ENCODE measurements around the gene INTS6.
A peak's percentile ranks its signal among the peaks of the same experiment; 100 is the strongest.

INTS6 gene

DNA sequence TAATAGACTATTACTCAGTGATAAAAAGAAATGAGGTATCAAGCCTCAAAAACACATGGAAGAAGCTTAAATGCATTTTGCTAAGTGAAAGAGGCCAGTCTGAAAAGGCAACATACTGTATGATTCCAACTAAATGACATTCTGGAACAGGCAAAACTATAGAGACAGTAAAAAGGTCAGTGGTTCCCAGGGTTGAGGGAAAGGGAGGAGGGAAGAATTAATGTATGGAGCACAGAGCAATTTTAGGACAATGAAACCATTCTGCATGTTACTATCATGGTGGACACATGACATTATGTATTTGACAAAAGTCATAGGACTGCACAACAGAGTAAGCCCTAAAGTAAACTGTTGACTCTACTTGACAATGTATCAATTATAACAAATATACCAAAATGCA, 119.0 kb downstream of the INTS6 start:
- TF ChIP-seq, protein P1, sequence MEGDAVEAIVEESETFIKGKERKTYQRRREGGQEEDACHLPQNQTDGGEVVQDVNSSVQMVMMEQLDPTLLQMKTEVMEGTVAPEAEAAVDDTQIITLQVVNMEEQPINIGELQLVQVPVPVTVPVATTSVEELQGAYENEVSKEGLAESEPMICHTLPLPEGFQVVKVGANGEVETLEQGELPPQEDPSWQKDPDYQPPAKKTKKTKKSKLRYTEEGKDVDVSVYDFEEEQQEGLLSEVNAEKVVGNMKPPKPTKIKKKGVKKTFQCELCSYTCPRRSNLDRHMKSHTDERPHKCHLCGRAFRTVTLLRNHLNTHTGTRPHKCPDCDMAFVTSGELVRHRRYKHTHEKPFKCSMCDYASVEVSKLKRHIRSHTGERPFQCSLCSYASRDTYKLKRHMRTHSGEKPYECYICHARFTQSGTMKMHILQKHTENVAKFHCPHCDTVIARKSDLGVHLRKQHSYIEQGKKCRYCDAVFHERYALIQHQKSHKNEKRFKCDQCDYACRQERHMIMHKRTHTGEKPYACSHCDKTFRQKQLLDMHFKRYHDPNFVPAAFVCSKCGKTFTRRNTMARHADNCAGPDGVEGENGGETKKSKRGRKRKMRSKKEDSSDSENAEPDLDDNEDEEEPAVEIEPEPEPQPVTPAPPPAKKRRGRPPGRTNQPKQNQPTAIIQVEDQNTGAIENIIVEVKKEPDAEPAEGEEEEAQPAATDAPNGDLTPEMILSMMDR (IDR thresholded peaks at IDR 0.05; ENCODE audit: extremely low read depth, missing control alignments), result no peak
- no peak for DNase-seq (ENCODE audit: low spot score)

DNA sequence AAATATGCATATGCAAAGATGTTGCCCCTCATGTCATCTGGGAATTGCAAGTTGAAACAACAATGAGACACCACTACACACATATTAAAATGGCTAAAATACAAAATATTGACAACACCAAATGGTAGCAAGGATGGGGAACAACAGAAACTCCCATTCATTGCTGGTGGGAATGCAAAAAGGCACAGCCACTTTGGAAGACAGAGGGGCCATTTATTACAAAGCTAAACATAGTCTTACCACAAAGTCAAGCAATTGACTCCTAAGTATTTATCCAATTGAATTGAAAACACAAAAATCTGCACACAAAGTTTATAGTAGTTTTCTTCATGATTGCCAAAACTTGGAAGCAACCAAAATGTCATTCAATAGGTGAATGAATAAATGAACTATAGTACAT, 119.4 kb downstream of the INTS6 start:
- DNase-seq (ENCODE audit: low spot score), result no peak
- TF ChIP-seq, protein P1 (IDR thresholded peaks at IDR 0.05; ENCODE audit: extremely low read depth, missing control alignments), result no peak

DNA sequence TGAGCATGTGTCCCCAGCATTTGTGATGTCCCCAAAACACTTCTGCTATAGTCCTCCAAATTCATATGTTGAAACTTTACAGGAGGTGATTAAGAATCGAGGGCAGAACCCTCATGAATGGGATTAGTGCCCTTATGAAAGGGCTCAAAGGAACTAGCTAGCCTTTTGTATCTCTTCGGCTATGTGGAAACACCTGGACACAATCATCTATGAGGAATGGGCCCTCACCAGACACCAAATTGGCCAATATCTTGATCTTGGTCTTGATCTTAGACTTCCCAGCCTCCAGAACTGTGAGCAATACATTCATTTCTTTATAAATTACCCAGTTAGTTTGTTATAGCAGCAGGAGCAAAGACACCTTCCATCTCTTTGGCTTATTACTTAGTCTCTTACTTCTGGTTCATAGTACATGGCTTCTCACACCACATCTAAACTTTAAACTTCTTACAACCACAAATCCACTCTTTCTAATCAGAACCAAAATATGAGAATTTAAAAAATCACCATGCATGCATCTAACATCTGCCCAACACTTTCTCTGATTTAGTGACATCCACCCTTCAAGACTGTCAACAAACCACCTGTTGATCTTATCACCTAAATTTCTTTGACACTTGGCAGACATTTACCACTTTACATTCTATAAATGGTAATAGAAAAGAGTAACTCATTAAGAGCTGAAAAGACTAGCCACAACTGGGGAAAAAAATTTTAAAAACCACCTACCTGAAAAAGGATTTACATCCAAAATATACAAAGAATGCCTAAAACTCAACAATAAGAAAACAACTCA, 120.1 kb downstream of the INTS6 start:
- TF ChIP-seq, protein P1 (IDR thresholded peaks at IDR 0.05; ENCODE audit: extremely low read depth, missing control alignments), result no peak
- no peak for DNase-seq (ENCODE audit: low spot score)

DNA sequence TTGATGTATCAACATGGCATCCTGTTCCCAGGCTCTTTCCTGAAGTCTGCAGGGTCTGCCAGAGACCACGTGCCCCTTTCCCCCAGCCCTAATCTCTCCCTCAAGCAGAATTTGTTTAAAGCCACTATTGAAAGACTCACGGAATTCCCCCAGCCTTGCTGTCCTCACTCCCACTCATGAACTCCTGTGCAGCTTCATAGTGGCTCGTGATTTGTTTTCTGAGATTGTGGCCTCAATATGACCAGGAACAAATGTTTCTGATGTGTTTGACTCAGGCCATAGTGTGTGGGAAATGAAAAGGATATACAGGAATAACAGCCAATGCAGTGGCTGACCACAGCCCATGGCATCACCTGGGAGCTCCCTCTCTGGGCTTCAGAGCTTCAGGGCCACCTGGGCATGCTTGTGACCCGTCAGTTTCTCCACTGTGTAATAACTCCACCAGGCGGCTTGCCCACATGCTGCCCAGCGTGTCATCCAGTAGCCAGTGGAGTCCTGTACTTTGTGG, 121.4 kb downstream of the INTS6 start:
- peak; percentile 50 for DNase-seq (ENCODE audit: low spot score)
- TF ChIP-seq, protein P1 (IDR thresholded peaks at IDR 0.05; ENCODE audit: extremely low read depth, missing control alignments), result no peak

DNA sequence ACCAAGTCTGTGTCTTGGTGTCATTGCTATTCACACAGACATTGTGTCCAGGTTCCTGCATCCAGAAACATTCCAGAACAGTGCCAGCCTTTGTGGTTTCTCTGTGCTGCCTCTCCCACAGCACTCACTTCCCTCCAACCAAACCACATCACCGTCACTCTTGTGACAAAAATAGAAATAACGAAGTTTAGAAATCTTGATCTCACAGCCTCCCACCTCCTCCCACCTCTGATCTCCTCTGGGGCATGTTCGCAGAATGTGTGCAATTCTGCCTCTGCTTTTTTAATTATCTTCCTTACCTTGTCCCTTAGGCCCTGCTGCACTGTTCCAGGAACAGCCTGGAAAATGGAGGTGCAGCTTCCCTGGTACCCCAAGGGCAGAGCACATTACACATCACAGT, 122.0 kb downstream of the INTS6 start:
- TF ChIP-seq, protein P1 (IDR thresholded peaks at IDR 0.05; ENCODE audit: extremely low read depth, missing control alignments), result no peak
- DNase-seq (ENCODE audit: low spot score), result peak; percentile 40

DNA sequence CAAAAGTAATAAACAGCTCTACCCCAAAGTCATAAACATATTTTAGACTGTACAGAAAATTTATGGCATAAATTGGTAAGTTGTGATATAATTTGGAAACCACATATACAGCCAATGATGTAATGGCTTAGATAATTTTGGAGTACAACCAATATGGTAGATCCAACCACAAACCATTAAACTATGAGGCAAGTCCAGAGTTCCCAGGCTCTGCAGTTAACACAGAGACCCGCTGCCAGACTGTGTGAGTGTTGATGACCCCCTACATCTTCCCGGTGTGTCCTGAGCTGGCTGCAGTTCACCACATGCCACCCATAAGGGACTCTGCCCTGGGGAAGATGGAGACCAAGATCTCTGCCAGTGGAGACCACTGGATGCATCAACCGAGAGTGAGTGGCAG, 123.2 kb downstream of the INTS6 start:
- DNase-seq (ENCODE audit: low spot score), result no peak

DNA sequence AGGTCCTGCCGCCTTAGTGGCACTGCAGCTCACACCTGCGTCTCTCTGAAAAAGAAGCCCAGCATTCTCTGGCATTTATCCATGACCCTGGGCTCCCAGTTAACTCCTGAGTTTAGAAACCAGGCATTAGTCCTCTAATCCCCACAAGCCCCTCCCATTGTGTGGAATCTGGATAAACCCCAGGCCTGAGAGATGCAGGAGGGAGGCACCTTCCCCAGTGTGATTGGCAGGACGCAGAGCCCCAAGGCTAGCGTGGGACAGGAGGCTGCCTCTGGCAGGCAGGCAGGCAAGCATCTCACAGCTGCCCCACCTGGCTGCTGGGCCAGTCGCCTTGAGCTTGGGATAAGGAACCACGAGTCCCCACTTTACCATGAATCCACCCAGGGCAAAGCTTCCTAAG, 124.3 kb downstream of the INTS6 start:
- TF ChIP-seq, protein P1 (IDR thresholded peaks at IDR 0.05; ENCODE audit: extremely low read depth, missing control alignments), result no peak
- DNase-seq (ENCODE audit: low spot score), result no peak

More for the DNA sequence above, 123.2 kb downstream of the INTS6 start:
- TF ChIP-seq, protein P1 (IDR thresholded peaks at IDR 0.05; ENCODE audit: extremely low read depth, missing control alignments), result no peak

Data from GM20000 (cell line).